A673 (cell line): Measurements from ENCODE around the gene TRIM46. TPM values are rescaled to one million over a fixed set of nuclear protein-coding genes. Genes with fewer than 3 reads are reported as not detected.
A peak's percentile ranks its signal among the peaks of the same experiment; 100 is the strongest.

Experiments
- BruUV-seq: library from RNA; stranded (reverse); fragments of 400-500 nt; replicated peaks from 2 replicates; lab custom pipeline; 2021; lab: Mats Ljungman, UMichigan
- CTCF ChIA-PET: fragments of 300-600 bp; sonication (Branson Sonifier 250); formaldehyde crosslinking; loops from one replicate; lab custom pipeline; 2022; ENCODE audit warnings: antibody characterized with exemption; lab: Charles Lee
- POLR2A ChIA-PET: fragments of 300-600 bp; sonication (Branson Sonifier 250); formaldehyde crosslinking; loops from one replicate; lab custom pipeline; 2022; ENCODE audit warnings: antibody characterized with exemption; ENCODE audit not compliant: low non-redundant PET; lab: Charles Lee
- DNase-seq: peaks from one replicate; pipeline ENCODE4 v3.0.0-alpha.2; 2015; ENCODE audit warnings: low spot score
- H3K27ac ChIP-seq: fragments of 200-600 bp; sonication (generic); 2 replicates; pipeline ENCODE4 v1.5.1; 2016; ENCODE audit warnings: mixed run types, low read depth, mild to moderate bottlenecking, mixed read lengths, antibody characterized with exemption, low read length; ENCODE audit not compliant: poor library complexity, severe bottlenecking
- H3K27me3 ChIP-seq: fragments of 200-600 bp; sonication (generic); replicated peaks from 2 replicates; pipeline ENCODE4 v1.6.1; 2017; ENCODE audit warnings: mixed run types, low read depth, mild to moderate bottlenecking, mixed read lengths, antibody characterized with exemption, low read length; ENCODE audit not compliant: insufficient read depth, poor library complexity
- H3K36me3 ChIP-seq: fragments of 200-600 bp; sonication (generic); 2 replicates; pipeline ENCODE4 v1.6.1; 2016; ENCODE audit warnings: mixed run types, mild to moderate bottlenecking, mixed read lengths, antibody characterized with exemption, low read length; ENCODE audit not compliant: insufficient read depth, poor library complexity, severe bottlenecking
- H3K4me1 ChIP-seq: fragments of 200-600 bp; sonication (generic); 2 replicates; pipeline ENCODE4 v1.6.1; 2017; ENCODE audit warnings: mixed run types, mild to moderate bottlenecking, mixed read lengths, antibody characterized with exemption, low read length; ENCODE audit not compliant: insufficient read depth, poor library complexity, severe bottlenecking
- H3K4me3 ChIP-seq: fragments of 200-600 bp; sonication (generic); 2 replicates; pipeline ENCODE4 v1.5.1; 2016; ENCODE audit warnings: low read depth, mixed run types, mild to moderate bottlenecking, mixed read lengths, low read length; ENCODE audit not compliant: poor library complexity, severe bottlenecking
- H3K9me3 ChIP-seq: fragments of 200-600 bp; sonication (generic); 2 replicates; pipeline ENCODE4 v1.6.1; 2016; ENCODE audit warnings: mixed run types, low read depth, mild to moderate bottlenecking, mixed read lengths, antibody characterized with exemption, low read length; ENCODE audit not compliant: poor library complexity, severe bottlenecking
- EZH2 ChIP-seq: fragments of 200-600 bp; sonication (generic); IDR thresholded peaks from 2 replicates; pipeline ENCODE4 v1.6.1; 2017; ENCODE audit warnings: borderline replicate concordance, low read depth, mild to moderate bottlenecking, mixed read lengths, antibody characterized with exemption, low read length; ENCODE audit not compliant: poor library complexity, severe bottlenecking
- intact Hi-C: fragments of 100-400 bp; cut with micrococcal nuclease; formaldehyde crosslinking; loops from one replicate; pipeline ENCODE4 v1.10.0; 2022; ENCODE audit not compliant: unreplicated experiment
- total RNA-seq: library from RNA; stranded (reverse); gene quantifications from 2 replicates; pipeline ENCODE4 v1.2.3, GENCODE V29; 2021
- TF ChIP-seq, protein P1 (sequence below): fragments of 300-800, 200-600 bp; sonication (generic); conservative IDR thresholded peaks from 2 replicates; pipeline ENCODE4 v1.5.1; 2017; ENCODE audit warnings: low read depth, mild to moderate bottlenecking, antibody characterized with exemption, low read length, moderate library complexity, mixed read lengths

TRIM46 gene
- total RNA-seq, 1 experiment from 2014 or later = 5.1 TPM

DNA sequence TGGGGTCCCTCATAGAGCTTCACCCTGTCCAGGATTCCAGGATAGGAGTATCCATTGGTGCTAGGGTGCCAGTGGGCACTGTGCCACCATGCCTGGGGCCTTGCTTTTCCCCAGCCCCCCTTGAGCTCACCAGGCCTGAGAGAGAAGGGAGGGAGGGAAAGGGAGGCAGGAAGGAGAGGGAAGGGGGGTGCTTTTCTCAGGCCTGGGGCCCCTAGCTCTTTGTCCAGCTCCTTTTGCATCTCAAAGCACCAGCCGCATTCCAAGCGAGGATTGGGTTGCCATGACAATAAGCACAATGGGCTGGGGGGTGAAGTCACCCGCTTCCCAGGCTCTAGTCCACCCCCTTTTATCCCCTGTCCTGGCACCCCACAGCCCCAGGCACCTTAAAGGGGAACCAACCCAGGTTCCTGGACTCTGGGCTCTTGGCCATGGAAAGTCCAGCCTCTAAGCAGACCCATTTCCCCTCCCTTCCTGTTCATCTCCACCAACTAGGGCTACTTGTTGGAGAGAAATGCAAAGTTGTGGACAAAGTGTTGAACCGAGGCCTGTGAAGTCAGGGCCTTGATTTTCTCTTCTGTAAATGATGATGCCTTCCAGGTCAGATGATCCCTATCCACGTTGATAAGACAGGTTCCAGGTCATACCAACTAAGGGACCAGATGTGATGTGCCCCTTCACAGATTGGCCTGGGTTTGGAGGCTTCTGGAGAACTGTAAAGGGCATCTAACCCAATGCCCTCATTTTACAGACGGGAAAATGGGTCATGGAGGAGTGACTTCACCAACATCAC is 22.6 kb downstream of the TRIM46 start:
- Histone ChIP-seq H3K36me3 (peaks cover 19% of the 10 kb centered on the region), H3K27ac (no peak overlapping the region), H3K9me3 (no peaks in the 10 kb centered on the region), H3K27me3 (no peaks in the 10 kb centered on the region), H3K4me1 (peaks cover 22% of the 10 kb centered on the region), H3K4me3 (peak overlapping the region; percentile 57)
- TF ChIP-seq, protein P1, sequence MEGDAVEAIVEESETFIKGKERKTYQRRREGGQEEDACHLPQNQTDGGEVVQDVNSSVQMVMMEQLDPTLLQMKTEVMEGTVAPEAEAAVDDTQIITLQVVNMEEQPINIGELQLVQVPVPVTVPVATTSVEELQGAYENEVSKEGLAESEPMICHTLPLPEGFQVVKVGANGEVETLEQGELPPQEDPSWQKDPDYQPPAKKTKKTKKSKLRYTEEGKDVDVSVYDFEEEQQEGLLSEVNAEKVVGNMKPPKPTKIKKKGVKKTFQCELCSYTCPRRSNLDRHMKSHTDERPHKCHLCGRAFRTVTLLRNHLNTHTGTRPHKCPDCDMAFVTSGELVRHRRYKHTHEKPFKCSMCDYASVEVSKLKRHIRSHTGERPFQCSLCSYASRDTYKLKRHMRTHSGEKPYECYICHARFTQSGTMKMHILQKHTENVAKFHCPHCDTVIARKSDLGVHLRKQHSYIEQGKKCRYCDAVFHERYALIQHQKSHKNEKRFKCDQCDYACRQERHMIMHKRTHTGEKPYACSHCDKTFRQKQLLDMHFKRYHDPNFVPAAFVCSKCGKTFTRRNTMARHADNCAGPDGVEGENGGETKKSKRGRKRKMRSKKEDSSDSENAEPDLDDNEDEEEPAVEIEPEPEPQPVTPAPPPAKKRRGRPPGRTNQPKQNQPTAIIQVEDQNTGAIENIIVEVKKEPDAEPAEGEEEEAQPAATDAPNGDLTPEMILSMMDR = no peak
- CTCF ChIA-PET = no interaction called here
- POLR2A ChIA-PET = no interaction called here
- intact Hi-C loops = no loop called here
- DNase-seq = no peak
- BruUV-seq = no TSS peak

- Histone ChIP-seq H3K9me3 (no peaks in the 10 kb centered on the region), H3K4me3 (no peak overlapping the region), H3K27me3 (no peaks in the 10 kb centered on the region), H3K4me1 (peaks cover 22% of the 10 kb centered on the region), H3K36me3 (peaks cover 19% of the 10 kb centered on the region), H3K27ac (no peak overlapping the region)
- intact Hi-C loops = no loop called here
- no peak for DNase-seq
- ChIA-PET CTCF (no interaction called here), POLR2A (no interaction called here)
- no TSS peak for BruUV-seq
- TF ChIP-seq, protein P1 = no peak
- no peak for TF ChIP-seq EZH2
These were observed 23.4 kb downstream of the TRIM46 start for GRCh38 chr1:155196893-155197638.

- no peaks in the 10 kb centered on the region for H3K27me3 ChIP-seq
- ChIA-PET CTCF (no interaction called here), POLR2A (no interaction called here)
- BruUV-seq = no TSS peak
- no peaks in the 10 kb centered on the region for H3K9me3 ChIP-seq
- no peak for DNase-seq
- intact Hi-C loops = no loop called here
- no peak overlapping the region for H3K4me3 ChIP-seq
- H3K4me1 ChIP-seq = peaks cover 21% of the 10 kb centered on the region
- peaks cover 19% of the 10 kb centered on the region for H3K36me3 ChIP-seq
- no peak overlapping the region for H3K27ac ChIP-seq
- TF ChIP-seq, protein P1 = no peak
- no peak for TF ChIP-seq EZH2
These were observed 24.4 kb downstream of the TRIM46 start for GRCh38 chr1:155197901-155198546.
